IPS-18c (cell line): Measurements from ENCODE around the gene NMT1.
"Not testable (repeated sequence)": the region's sequence is repeated elsewhere in the genome, so short reads cannot be mapped to it uniquely, and the experiment has no call there.

ENCODE experiments used
- H3K4me3 ChIP-seq: 2 replicates; pipeline ENCODE4 v1.7.0; 2013; ENCODE audit warnings: low read depth, mild to moderate bottlenecking, low read length, moderate library complexity; ENCODE audit not compliant: insufficient read depth
- H3K9me3 ChIP-seq: one replicate; pipeline ENCODE4 v1.6.1; 2013; ENCODE audit warnings: mild to moderate bottlenecking, low read length, moderate library complexity; ENCODE audit not compliant: control insufficient read depth, insufficient read depth

The NMT1 gene

DNA sequence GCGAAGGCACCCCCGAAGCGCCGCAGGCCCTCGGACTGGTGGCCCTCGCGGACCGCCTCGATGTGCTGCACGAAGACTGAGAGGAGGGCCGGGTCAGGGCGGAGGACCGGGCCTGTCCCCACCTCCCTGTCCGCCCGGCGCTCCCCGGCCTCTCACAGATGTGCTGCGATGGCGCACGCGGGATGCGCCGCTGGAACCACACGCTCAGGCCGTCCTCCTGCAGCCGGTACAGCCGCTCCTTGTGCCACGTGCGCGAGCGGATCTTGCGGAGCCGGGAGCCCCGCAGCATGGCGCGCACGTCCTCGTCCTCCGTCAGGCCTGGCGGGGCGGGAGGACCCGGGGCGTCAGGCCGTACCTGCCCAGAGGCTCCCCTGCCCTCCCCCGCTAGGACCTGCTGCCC, 59.9 kb downstream of the NMT1 start:
- Histone ChIP-seq H3K9me3 (no peaks in the 10 kb centered on the region), H3K4me3 (no peak overlapping the region)

DNA sequence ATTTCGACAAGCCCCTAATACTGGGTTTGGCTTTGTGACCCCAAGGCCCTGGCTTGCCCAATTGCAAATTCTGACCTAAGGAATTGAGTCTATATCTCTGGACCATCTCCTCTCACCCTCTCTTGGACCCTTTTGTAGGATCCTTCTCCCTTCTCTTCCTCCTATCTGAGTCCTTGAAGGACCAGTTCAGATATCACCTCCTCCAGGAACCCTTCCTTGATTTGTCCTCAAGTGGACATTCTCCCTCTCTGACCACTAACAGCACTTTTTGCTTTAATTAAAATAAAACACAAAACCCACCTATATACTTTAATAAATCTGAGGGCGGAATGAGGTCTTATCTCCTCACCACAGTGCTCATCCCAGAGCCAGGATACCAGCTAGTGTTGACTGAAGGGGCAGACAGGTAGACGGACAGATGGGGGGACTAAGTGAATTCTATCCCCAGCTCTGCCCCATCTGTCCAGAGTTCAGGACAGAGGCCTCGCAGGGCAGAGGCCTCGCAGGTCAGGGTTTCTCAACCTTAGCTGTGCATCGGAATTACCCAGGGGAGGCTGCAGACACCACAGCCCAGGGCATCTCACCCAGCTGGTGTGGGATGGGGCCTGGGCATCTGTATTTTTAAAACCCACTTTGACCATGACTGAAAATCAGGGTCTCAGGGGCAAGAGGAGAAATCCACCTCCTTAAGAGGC, 62.1 kb downstream of the NMT1 start:
- Histone ChIP-seq H3K4me3 (no peak overlapping the region), H3K9me3 (no peaks in the 10 kb centered on the region)

DNA sequence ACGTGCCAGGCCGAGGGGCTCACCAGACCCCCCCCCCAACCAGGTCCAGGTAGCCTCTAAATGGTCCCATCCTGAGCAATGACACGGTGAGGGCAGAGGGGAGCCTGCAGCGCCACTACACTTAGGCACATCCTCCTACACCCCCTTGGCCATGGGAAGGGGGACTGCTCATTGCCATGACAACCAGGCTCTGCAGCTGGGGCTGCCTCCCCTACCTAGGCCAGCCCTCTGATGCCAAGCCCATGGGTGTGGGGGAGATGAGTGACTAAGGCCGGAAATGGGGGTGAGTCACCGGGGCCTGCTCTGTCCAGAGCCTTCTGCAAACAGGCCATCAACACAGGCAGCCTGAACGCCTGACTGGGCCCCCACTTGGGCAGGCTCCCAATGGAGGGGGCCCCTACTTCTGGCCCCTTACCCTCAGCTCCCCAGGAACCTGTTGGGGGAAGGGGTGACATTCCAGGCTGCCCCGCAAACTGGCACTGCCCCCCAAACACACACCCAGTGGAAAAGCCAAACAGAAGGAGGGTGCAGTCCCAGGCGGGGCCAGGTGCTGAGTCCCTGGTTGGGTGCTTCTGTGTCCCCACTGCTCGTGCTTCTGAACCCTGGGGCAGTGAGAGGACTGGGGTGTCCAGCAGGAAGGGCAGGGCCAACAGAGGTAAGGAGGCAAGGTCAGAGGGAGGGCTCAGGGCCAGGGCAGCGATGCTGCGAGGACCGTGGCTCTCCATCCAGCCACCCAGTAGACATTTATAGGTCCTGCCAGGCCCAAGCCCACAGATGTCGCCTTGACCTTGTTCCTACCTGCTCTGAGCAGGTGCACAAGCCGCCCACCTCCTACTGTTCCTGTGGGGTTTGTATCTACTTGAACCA, 63.0 kb downstream of the NMT1 start:
- no peak overlapping the region for H3K4me3 ChIP-seq

DNA sequence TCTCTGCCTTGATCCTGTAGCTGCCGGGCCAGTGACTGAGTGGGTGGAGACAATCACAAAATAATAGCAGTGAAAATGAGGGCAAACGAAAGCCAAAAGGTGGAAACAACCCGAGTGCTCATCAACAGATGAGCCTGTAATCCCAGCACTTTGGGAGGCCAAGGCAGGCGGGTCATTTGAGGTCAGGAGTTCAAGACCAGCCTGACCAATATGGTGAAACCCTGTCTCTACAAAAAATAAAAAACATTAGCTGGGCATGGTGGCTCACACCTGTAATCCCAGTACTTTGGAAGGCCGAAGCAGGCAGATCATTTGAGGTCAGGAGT, 63.6 kb downstream of the NMT1 start:
- H3K9me3 ChIP-seq, result not testable (repeated sequence)

More for the DNA sequence above, 63.0 kb downstream of the NMT1 start:
- H3K9me3 ChIP-seq, result no peaks in the 10 kb centered on the region

DNA sequence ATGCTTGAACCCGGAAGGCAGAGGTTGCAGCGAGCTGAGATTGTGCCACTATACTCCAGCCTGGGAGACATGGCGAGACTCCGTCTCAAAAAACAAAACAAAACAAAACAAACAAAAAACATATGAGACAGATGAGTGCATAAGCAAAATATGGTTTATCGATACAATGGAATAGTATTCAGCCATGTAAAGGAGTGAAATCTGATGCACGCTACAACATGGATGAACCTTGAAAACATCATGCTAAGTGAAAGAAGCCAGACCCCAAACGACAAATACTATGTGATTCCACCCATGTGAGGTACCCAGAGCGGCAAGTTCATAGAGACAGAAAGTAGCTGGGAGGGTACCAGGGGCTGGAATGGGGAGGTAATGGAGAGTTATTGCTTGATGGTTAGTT, 64.4 kb downstream of the NMT1 start:
- Histone ChIP-seq H3K9me3 (no peaks in the 10 kb centered on the region), H3K4me3 (no peak overlapping the region)

More for the DNA sequence above, 63.6 kb downstream of the NMT1 start:
- H3K4me3 ChIP-seq, result not testable (repeated sequence)

DNA sequence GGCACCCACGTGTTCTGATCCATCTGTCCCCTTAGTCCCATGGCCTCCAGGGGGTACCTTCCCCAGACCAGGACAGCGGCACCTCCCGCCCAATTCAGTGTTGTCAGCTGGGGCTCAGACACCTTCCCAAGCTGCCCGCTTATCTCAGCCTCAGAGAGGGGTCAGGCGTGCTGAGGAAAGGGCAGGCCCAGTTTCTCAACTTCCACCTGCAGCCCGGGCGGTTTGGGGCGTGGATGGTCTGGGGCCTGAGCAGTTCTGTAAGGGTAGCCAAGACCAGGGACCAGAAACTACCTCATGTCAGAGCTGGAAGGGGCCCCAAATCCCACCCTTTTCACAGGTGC, 66.1 kb downstream of the NMT1 start:
- H3K9me3 ChIP-seq, result peaks cover 2% of the 10 kb centered on the region
- H3K4me3 ChIP-seq, result no peak overlapping the region

DNA sequence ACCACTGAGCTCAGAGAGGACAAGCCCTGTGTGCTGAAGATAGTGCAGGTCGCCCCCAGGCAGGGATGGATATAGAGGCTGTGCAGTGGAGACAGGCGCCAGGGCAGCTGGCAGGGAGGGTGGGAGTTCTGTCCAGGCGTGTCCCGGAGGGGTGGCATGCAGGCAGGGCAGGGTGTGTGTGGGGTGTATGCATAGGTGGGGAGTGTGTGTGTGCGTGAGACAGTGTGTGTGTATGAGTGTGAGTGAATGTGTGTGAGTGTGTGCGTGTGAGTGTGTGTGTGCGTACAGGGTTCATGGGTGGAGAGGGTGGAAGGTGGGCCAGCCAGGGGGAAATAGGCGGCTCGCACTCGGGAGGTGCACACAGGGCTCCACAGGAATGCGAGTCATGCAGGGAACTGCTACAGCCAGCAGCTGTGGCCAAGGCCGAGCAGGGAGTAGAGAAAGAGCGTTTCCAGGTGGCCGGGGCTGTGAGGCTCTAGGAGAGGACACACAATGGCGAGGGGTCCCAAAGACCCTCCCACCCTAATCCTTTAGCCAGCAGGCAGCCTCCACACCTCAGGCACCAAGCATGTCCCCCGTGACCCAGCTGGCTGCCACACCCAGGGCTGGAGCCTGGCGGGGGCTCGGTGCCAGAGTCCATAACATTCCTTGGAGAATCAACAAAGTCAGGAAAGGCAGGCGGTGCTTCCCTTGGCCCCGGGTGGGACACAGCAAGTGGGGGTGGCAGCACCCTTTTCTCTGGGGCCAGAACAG, 66.6 kb downstream of the NMT1 start:
- no peak overlapping the region for H3K4me3 ChIP-seq
- H3K9me3 ChIP-seq, result peaks cover 2% of the 10 kb centered on the region

DNA sequence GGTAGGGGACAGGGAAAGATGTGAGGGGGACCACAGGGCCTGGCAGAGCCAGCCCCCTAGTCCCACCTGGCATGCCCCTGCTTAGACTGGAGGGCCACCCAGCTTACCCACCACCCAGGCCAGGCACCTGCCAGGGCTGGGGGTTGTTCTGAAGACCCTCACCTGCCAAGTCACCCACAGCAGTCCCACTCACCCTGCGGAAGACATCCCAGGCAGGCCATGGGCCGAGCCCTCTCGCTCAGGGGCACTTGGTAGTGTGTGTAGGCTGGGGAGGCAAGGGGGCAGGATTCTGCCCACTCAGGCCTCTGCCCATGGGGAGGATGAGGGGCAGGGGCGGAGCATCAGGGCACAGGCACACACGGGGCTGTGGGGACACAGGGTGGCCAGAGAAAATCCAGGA, 67.2 kb downstream of the NMT1 start:
- H3K9me3 ChIP-seq, result peaks cover 2% of the 10 kb centered on the region
- no peak overlapping the region for H3K4me3 ChIP-seq

DNA sequence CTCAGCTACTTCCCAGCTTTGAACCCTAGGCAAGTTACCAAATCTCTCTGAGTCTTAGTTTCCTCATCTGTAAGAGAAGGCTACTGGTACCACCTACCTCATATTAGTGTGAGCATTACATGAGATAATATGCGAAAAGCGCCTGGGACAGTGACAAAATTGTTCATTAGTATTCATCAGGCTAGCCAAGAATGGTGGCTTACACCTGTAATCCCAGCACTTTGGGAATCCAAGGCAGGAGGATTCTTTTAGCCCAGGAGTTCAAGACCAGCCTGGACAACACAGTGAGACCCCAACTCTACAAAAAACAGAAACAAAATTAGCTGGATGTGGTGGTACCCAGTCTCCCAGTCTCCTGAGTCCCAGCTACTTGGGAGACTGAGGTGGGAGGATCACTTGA, 67.9 kb downstream of the NMT1 start:
- Histone ChIP-seq H3K9me3 (peaks cover 2% of the 10 kb centered on the region), H3K4me3 (no peak overlapping the region)

DNA sequence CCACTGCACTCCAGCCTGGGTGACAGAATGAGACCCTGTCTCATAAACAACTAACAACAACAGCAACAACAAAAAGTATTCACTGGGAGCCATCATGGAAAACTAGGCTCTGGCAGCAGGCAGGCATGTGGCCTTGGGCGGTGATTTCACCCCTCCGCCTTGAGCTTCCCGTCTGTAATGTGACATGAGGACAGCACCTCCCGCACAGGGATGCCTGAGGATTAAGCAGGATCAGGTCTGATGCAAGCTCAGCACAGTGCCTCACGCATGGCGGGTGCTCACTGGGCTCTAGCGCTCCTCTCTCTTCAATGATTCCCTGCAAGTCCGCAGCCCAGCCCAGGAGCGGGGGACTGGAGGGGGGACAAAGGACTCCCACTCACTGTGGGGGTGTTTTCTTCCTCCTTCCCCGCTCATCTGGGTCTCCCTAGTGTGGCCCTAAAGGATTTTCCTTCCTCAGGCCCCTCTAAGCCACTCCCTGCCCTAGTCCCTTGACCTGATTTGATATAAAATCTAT, 68.4 kb downstream of the NMT1 start:
- no peak overlapping the region for H3K4me3 ChIP-seq
- peaks cover 2% of the 10 kb centered on the region for H3K9me3 ChIP-seq

DNA sequence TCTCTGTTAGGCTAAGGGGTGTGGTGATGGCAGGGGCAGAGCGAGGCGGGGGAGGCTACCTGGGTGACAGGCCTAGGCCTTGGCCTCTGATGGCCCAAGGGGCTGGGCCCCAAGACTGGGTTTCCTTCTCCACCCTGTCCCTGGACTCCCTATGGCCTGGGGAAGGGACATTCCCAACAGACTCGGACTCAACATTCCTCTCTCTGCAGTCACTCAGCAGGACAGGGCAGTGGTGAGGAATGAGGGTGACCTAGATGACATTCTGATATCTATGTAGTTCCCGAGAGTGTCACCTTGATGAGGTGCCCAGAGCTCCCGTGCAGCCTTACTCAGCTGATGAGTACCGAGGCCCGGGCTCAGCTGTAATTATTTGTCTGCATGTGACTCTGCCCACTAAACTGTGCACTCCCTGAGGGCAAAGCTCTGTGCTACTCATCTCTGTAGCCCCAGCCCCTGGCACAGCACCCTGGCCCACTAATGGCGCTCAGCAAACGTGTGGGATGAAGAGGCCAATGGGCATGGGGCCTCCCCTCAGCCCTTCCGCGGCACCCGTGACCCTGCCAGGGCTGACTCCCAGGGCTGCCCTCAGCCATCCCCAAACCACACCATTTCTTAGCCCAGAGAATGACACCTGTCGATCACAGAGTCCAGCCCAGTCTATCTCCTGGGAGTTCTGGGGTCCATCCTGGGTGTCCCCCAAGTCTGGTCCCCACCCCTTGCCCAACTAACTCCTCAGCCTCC, 69.0 kb downstream of the NMT1 start:
- H3K9me3 ChIP-seq, result peaks cover 2% of the 10 kb centered on the region
- no peak overlapping the region for H3K4me3 ChIP-seq

DNA sequence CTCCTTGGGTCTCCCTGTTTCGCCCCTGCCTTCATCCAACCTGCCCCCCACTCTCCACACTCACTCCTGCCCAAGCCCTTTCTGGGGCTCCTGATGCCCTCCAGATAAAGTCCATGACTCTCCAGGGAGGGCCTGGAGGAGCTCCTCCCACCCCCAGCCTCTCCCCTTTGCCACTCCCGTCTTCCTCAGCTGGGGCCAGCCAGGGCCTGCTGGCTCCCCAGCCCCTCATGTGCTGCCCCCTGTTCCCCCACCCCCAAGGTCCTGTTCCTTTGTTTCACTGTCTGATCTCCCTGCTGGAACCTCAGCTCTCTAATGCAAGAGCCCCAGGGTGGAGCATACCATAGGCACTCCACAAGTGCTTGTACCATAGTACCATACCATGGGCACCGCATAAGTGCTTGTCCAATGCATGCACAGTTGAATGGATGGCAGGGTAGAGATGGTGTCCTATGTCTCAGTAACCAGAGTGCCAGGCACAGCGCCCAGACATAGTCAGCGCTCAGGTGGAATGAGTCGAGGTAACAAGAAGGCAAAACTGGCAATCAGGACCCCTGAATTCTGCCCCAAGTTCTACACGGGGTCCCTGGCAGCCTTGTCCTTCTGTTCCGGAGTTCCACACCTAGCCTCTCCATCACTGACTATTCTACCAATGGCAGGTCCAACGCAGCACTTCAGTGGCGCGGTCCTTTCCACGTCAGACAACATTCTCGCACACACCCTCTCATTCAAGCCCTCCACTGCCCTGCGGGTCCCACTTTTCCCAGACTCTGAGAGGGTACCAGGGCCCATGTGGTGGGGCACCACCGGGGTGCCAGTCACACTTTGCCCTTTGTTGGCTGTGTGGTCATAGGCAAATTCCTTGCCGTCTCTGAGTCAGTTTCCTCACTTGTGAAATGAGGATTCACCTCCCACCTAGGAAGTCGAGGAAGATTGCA, 69.8 kb downstream of the NMT1 start:
- H3K4me3 ChIP-seq, result no peak overlapping the region; the same call in 1 of the 2 replicates

DNA sequence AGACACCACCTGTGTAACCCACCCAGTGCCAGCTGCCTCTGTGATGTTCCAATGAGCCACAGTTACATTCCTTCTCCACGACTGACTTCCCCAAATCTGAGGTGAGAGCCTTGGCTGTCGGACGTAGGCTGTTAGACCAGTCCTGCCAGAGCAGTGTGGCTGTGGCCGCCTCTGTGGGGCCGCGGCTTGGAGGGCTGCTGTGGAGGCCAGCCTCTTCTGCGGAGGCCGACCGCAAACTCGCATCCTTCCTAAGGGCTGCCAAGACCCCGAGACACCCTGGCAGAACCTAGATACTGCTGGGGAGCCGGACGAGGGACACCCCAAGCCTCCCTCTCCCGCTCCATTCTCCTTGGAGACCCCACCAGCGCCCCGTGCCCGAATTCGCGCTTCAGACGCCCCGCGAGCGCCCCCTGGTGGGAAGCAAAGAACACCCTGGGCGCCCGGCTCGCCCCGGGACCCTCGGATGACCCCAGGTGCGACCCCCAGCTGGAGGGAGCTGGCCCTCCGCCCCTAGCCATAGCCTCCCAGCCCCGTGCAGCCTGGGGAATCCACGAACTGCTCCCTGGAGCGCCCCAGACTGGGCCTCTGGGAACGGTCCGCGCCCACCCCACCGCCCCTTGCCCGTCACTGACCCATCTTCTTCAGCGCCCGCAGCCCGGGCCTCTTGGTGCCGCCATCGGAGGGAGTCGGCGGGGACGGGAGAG, 70.7 kb downstream of the NMT1 start:
- H3K4me3 ChIP-seq, result peak overlapping the region; percentile 79
- peaks cover 2% of the 10 kb centered on the region for H3K9me3 ChIP-seq

More for the DNA sequence above, 69.8 kb downstream of the NMT1 start:
- H3K9me3 ChIP-seq, result peaks cover 2% of the 10 kb centered on the region

DNA sequence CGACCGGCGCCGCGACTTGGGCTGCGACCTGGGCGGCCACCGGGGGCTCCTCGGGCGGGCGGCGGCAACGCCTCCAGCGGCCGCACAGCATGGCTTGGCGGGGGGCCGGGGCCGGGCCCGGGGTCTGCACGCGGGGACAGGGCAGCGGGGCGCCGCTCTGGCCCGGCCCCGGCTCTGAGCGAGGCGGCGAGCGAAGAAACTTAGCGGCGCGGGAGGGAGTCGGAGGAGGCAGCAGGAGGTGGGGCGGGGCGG, 71.1 kb downstream of the NMT1 start, which contains the start of gene PLCD3:
Gene PLCD3 (minus strand): TSS at position 196 of the 252 bp plus-strand sequence. CDS start 105 bp downstream, at position 91.
- H3K4me3 ChIP-seq, result peak within 1 kb of the TSS; percentile 84
- H3K9me3 ChIP-seq, result peaks cover 2% of the 10 kb centered on the region

DNA sequence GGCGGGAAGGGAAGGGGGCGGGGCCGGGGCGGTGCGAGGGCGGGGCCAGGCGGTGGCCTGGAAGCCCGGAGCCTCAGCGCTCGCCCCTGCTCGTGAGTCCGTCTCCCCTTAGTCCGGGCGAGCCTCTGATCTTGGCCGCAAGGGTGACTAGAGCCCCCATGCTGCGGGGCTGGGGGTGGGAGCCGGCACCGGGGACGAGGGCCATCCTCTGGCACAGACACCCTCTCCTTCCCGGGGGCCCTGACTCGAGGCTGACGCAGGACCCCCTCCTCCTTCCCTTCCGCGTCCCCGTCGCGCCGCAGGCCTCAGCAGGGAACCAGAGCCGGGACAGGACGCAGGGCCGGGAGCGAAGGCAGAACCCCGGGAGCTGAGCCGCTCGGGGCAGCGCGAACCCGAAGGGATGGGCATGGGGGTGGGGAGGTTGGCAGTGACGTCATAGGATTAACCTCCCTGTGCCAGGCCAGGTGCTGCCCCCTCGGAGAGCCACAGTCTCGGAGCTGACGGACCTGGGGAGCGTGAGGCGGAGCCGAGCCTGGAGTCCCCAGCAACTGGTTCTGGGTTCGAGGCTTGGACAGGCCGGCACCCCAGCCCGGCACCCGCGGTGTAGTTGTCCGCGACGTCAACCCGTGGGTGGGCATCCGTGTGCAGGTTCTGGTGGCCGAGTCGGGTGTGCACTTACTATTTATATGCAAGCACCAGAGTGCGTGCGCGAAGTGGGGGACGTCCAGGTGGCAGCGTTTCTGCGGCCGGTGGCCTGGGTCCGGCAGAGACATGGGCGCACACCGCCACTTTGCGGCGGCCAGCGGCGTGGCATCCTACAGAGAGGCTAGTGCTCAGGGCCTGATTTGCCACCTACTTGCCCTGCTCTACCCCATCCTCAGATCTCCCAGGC, 71.7 kb downstream of the NMT1 start:
- Histone ChIP-seq H3K4me3 (peak overlapping the region; percentile 84), H3K9me3 (peaks cover 2% of the 10 kb centered on the region)
